Muscle layer of duodenum (tissue), 2 donors: ENCODE data around the gene ZCCHC7.

ENCODE experiments used
- H3K27ac ChIP-seq: one replicate; pipeline ENCODE4 v1.7.0; 2013; ENCODE audit warnings: mild to moderate bottlenecking, low read length
- H3K27me3 ChIP-seq: one replicate; pipeline ENCODE4 v1.7.0; 2013; ENCODE audit warnings: low read depth, mild to moderate bottlenecking, control low read depth, low read length
- H3K36me3 ChIP-seq, 2 donors: one replicate each; pipeline ENCODE4 v1.7.0; 2013; ENCODE audit warnings: low read length in 2 of 2, control low read depth in 1 of 2, mild to moderate bottlenecking in 1 of 2; ENCODE audit not compliant: insufficient read depth in 2 of 2, control insufficient read depth in 1 of 2
- H3K4me1 ChIP-seq, 2 donors: one replicate each; pipeline ENCODE4 v1.7.0; 2013; ENCODE audit warnings: low read length in 2 of 2, mild to moderate bottlenecking in 2 of 2, control low read depth in 1 of 2, moderate library complexity in 1 of 2; ENCODE audit not compliant: insufficient read depth in 2 of 2, control insufficient read depth in 1 of 2
- H3K4me3 ChIP-seq, 2 donors: one replicate each; pipeline ENCODE4 v1.7.0; 2013; ENCODE audit warnings: low read length in 2 of 2, low read depth in 1 of 2, mild to moderate bottlenecking in 1 of 2
- H3K9me3 ChIP-seq, 2 donors: one replicate each; pipeline ENCODE4 v1.7.0; 2013; ENCODE audit warnings: low read length in 2 of 2, control low read depth in 1 of 2, mild to moderate bottlenecking in 1 of 2; ENCODE audit not compliant: control insufficient read depth in 1 of 2
- donor health status: healthy.

Gene ZCCHC7

DNA sequence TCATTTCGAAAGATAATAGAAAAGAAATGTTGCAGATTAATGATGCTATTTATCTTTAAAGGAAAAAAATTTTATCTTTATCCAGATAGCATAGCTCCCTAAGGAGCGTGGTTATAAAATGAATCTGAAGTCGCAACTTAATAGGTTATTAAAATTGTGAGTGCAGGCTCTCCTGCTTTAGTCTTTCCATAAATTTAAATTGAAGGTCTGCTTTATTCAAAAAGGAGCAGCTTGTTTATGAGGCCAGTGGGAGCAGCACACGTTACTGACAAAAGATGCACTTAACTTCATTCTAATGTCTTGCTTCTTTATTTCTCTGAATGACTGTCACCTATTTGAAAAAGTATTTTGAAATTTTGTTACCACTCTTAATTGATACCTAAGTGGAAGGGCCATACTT is 95.0 kb downstream of the ZCCHC7 start:
- Histone ChIP-seq H3K27ac (no peak overlapping the region), H3K27me3 (no peaks in the 10 kb centered on the region), H3K4me3 (no peak overlapping the region), H3K36me3 (no peaks in the 10 kb centered on the region), H3K9me3 (no peaks in the 10 kb centered on the region), H3K4me1 (no peaks in the 10 kb centered on the region)

DNA sequence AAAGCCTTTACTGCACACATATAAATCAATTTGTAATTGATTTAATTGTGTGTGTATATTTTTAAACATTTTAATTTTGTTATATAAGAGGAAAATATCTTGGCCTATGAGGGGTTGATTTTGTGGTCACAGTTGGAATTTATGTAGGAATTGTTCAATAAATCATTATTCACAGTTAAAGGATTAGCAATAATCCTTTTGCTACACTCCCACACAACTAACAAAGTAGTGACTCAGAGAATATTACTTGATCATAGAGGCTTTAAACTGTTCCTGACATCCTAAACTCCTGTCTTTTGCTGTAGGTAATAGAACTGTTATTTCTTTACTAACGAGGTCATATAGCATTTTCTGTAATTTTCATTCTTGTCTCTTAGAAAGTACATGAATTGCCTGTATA is 95.5 kb downstream of the ZCCHC7 start:
- Histone ChIP-seq H3K36me3 (no peaks in the 10 kb centered on the region), H3K9me3 (no peaks in the 10 kb centered on the region), H3K4me3 (no peak overlapping the region), H3K27me3 (no peaks in the 10 kb centered on the region), H3K4me1 (no peaks in the 10 kb centered on the region), H3K27ac (no peak overlapping the region)

DNA sequence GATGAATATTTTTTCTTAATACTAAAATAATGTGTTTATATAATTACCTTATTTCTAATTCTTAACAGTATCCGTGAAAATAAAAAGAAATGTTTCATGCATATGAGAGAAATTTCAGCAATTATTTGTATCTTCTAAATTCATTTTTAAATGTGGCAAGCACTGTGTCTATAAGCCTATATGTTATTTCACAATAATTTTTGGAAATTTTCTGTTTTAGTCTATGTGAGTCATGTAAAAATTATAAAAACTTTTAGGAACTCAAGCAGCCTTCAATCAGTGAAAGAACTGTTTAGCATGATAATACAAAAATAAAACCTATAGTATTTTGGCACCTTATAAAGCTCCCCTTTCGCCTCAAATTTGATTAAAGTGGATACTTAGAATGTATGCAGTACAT is 96.8 kb downstream of the ZCCHC7 start:
- H3K4me3 ChIP-seq: no peak overlapping the region
- no peaks in the 10 kb centered on the region for H3K4me1 ChIP-seq
- no peaks in the 10 kb centered on the region for H3K27me3 ChIP-seq
- H3K9me3 ChIP-seq: no peaks in the 10 kb centered on the region
- H3K36me3 ChIP-seq: no peaks in the 10 kb centered on the region
- no peak overlapping the region for H3K27ac ChIP-seq

DNA sequence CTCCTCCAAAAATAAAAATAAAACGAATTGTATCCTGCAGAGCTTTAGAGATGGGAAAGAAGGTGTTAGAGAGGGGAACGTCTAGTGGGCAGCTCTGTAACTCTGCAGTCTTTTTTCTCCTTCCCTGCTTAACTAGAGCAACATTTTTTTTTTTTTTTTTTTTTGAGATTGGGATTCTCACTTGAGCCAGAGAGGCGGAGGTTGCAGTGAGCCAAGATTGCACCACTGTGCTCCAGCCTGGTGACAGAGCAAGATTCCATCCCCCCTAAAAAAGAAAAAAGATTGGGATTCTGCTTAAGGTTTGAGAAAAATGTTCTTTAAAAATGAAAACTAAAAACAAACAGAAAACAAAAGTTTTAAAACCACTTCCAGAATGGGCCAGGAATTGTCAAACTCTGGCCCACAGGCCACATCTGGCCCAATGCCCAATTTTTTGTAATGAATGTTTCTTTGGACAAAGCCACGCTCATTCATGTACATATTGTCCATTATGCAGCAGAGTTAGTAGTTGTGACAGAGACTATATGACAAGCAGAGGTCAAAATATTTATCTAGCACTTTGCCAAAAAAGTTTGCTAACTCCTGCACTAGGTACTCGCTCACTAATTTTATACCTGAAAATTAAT is 98.5 kb downstream of the ZCCHC7 start:
- no peaks in the 10 kb centered on the region for H3K4me1 ChIP-seq
- no peak overlapping the region for H3K4me3 ChIP-seq
- no peaks in the 10 kb centered on the region for H3K36me3 ChIP-seq
- no peaks in the 10 kb centered on the region for H3K9me3 ChIP-seq
- H3K27me3 ChIP-seq: no peaks in the 10 kb centered on the region
- H3K27ac ChIP-seq: no peak overlapping the region

DNA sequence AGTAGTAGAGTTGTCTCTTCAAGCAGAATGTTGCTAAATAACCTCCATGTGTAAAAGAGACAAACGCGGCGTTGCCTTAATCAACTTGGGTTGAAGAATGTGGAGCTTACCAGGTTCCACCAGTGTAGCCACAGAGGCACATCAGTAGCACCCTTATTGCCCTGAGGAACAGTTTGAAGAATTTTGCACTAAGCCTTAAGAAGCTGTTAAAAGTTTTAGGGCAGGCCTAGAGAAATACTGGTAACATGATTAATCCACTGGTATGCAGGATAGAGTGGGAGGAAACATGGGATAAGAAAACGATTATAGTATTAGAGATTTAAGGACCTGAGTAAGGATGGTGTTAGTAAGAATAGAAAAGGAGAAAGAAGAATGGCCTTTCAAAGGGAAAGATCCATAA is 100.6 kb downstream of the ZCCHC7 start:
- Histone ChIP-seq H3K27ac (no peak overlapping the region), H3K27me3 (no peaks in the 10 kb centered on the region), H3K4me3 (no peak overlapping the region), H3K36me3 (no peaks in the 10 kb centered on the region), H3K9me3 (no peaks in the 10 kb centered on the region), H3K4me1 (no peaks in the 10 kb centered on the region)

DNA sequence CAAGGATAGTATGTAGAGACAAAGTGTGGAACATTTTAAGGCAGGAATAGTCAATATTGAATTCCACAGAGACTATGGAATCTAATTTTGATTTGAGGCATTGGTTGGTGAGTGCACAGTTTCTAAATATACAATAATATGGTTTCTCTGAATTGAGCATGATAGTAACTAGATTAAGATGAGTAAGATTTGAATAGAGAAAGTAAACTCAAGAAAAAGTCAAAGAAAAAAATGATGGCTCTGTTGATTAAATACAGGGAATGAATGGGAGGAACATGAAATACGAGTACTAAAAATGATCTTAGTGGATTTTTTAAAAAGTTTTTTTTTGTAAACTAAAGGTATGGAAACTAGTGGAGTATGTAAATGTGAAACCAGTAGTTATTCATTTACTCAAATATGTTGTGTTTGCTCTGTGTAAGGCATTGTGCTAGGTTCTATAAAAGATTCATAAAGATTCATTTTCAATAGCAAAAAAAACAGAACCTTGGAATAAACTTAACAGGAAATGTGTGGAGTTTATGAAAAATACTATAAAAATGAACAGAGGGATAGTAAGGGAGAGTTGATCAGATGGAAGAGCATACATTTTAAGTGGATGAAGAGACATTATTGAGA is 101.2 kb downstream of the ZCCHC7 start:
- H3K4me3 ChIP-seq: no peak overlapping the region
- no peak overlapping the region for H3K27ac ChIP-seq
- H3K36me3 ChIP-seq: no peaks in the 10 kb centered on the region
- no peaks in the 10 kb centered on the region for H3K4me1 ChIP-seq
- no peaks in the 10 kb centered on the region for H3K27me3 ChIP-seq
- H3K9me3 ChIP-seq: no peaks in the 10 kb centered on the region

DNA sequence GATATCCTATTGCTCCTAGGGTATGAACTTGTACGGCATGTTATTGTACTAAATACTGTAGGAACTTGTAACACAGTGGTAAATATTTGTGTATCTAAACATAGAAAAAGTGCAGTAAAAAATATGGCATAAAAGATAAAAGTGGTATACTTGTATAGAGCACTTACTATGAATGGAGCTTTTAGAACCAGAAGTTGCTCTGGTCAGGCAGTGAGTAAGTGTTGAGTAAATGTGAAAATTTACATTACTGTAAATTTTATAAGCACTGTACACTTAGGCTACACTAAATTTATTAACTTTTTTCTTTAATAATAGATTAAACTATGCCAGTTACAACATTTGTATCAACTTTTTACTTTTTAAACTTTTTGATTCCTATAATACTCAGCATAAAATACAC is 109.1 kb downstream of the ZCCHC7 start:
- Histone ChIP-seq H3K27me3 (no peaks in the 10 kb centered on the region), H3K4me3 (no peak overlapping the region), H3K27ac (no peak overlapping the region), H3K36me3 (no peaks in the 10 kb centered on the region), H3K4me1 (no peaks in the 10 kb centered on the region), H3K9me3 (no peaks in the 10 kb centered on the region)

DNA sequence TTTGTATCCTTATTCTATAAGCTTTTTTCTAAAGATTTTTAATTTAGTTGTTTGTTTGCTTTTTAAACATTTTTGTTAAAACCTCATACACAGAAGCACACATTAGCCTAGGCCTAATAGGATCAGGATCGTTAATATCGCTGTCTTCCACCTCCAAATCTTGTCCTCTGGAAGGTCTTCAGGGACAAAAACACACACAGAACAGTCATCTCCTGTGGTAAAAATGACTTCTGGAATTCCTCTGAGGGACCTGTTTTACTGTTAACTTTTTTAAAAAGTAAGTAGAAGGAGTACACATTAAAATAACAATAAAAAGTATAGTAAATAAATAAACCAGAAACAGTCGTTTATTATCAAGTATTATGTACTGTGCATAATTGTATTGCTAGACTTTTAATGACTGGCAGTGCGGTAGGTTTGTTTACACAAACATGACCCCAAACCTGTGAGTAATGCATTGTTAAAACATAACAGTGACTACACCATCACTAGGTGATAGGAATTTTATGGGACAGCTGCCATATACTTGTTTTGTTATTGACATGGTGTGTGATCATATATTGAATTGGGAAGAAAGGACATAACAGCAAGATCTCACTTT is 109.6 kb downstream of the ZCCHC7 start:
- Histone ChIP-seq H3K36me3 (no peaks in the 10 kb centered on the region), H3K4me1 (no peaks in the 10 kb centered on the region), H3K27me3 (no peaks in the 10 kb centered on the region), H3K9me3 (no peaks in the 10 kb centered on the region), H3K27ac (no peak overlapping the region), H3K4me3 (no peak overlapping the region)

DNA sequence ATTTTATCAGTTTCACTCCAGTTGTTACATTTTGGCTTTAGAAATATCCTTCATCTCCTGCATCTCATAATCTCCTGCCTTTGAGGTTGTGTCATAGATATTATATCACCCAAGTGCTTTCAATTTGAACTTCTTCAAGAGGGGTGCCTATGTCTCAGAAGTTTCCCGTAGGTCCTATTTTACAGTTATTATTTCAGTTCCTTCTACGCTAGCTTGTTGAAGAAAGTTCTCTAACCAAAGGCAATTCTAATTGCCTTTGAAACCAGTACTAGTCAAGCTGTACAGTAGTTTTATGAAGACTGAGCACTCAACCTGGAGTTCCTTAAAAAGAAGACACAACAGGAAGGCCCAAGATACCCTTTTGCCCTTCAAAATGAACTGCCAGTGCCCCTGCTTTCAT is 116.4 kb downstream of the ZCCHC7 start:
- Histone ChIP-seq H3K27ac (no peak overlapping the region), H3K4me3 (no peak overlapping the region), H3K36me3 (no peaks in the 10 kb centered on the region), H3K27me3 (no peaks in the 10 kb centered on the region), H3K4me1 (no peaks in the 10 kb centered on the region), H3K9me3 (no peaks in the 10 kb centered on the region)

DNA sequence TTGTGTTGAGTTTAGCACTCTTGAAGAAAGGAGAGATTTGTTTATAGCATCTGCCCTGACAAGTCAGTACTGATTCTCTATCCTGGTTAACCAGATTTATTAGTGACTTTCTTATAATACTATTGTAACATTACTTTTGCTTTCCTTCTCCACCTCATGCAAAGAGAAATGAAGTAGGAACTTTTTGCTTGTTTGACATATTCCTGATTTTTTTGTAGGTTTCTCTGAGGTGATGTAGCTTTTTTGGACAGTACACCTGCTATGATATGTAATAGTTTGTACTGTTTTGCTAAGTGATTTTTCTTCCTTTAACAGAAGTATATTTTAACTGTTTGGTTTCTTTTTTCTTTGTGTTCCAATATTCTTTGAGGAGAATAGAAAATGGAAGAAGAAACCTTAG is 117.7 kb downstream of the ZCCHC7 start:
- Histone ChIP-seq H3K9me3 (no peaks in the 10 kb centered on the region), H3K27me3 (no peaks in the 10 kb centered on the region), H3K36me3 (no peaks in the 10 kb centered on the region), H3K27ac (no peak overlapping the region), H3K4me3 (no peak overlapping the region), H3K4me1 (no peaks in the 10 kb centered on the region)

DNA sequence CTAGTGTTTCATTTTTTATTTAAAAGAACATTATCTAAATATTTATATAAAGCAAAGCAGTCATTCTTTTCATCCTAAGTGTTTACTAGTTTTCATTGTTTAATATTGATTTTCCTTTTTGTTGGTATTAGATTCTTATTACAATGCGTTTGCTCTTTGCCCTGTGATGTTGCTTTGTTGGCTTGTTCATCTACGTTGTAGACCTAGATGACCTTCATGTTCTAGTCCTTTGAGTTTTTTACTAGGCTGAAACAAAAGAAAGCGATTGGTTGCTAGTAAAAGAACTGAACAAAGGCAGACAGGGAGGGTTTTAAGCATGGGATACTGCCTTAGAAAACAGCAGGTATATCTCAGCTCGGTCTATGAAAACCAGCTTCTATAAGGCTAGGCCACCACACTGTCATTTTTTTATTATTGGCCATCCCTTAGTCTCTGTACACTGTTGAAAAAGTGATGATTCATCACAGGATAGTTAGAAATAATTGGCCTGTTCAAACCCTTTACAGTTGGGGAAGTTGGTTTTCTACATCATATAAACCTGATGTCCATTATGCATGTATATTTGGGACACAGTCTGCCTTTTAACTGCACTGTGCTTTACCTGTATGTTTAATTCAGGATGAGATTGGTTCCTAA is 119.0 kb downstream of the ZCCHC7 start:
- Histone ChIP-seq H3K4me3 (no peak overlapping the region), H3K9me3 (no peaks in the 10 kb centered on the region), H3K4me1 (no peaks in the 10 kb centered on the region), H3K27me3 (no peaks in the 10 kb centered on the region), H3K27ac (no peak overlapping the region), H3K36me3 (no peaks in the 10 kb centered on the region)
